ENCODE measurements around the gene ILKAP.
"Not testable (repeated sequence)": the region's sequence is repeated elsewhere in the genome, so short reads cannot be mapped to it uniquely, and the experiment has no call there.

DNA sequence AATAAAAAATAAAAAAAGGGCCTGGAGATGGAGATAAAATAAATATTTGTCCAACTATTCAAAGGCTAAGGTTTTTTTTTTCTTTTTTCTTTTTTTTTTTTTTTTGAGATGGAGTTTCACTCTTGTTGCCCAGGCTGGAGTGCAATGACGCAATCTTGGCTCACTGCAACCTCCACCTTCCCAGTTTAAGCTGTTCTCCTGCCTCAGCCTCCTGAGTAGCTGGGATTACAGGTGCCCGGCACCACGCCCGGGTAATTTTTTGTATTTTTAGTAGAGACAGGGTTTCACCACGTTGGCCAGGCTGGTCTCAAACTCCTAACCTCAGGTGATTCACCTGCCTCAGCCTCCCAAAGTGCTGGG, 32.4 kb downstream of the ILKAP start:
- not testable (repeated sequence) for TF ChIP-seq TEAD4 (IDR thresholded peaks at IDR 0.05; ENCODE audit: borderline replicate concordance, insufficient read depth)
- TF ChIP-seq, protein P1, sequence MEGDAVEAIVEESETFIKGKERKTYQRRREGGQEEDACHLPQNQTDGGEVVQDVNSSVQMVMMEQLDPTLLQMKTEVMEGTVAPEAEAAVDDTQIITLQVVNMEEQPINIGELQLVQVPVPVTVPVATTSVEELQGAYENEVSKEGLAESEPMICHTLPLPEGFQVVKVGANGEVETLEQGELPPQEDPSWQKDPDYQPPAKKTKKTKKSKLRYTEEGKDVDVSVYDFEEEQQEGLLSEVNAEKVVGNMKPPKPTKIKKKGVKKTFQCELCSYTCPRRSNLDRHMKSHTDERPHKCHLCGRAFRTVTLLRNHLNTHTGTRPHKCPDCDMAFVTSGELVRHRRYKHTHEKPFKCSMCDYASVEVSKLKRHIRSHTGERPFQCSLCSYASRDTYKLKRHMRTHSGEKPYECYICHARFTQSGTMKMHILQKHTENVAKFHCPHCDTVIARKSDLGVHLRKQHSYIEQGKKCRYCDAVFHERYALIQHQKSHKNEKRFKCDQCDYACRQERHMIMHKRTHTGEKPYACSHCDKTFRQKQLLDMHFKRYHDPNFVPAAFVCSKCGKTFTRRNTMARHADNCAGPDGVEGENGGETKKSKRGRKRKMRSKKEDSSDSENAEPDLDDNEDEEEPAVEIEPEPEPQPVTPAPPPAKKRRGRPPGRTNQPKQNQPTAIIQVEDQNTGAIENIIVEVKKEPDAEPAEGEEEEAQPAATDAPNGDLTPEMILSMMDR (IDR thresholded peaks at IDR 0.05) = not testable (repeated sequence)

Measured in SK-N-SH (cell line).